Stimulated activated CD4-positive, alpha-beta T cell treated with anti-CD3 and anti-CD28 coated beads, Interleukin-2, amount 100 ng/mL, for 4 hours (primary cell): ENCODE results near the gene CCDC91.
"Not testable (repeated sequence)": the region's sequence is repeated elsewhere in the genome, so short reads cannot be mapped to it uniquely, and the experiment has no call there.

Source experiments
- DNase-seq: peaks from one replicate; pipeline ENCODE4 v3.0.0-alpha.2; 2020; ENCODE audit warnings: low read depth

Gene CCDC91

GRCh38 chr12:28374556-28374955, 184.3 kb downstream of the CCDC91 start:
- no peak for DNase-seq

- no peak for DNase-seq
These were observed 188.5 kb downstream of the CCDC91 start for GRCh38 chr12:28378736-28379135.

- DNase-seq, result not testable (repeated sequence)
These were observed 189.5 kb downstream of the CCDC91 start for GRCh38 chr12:28379779-28380178.

- no peak for DNase-seq
These were observed 193.1 kb downstream of the CCDC91 start for GRCh38 chr12:28383368-28383767.

GRCh38 chr12:28388879-28389278, 198.6 kb downstream of the CCDC91 start:
- no peak for DNase-seq

GRCh38 chr12:28390206-28390605, 199.9 kb downstream of the CCDC91 start:
- DNase-seq, result no peak

- no peak for DNase-seq
These were observed 200.6 kb downstream of the CCDC91 start for GRCh38 chr12:28390761-28391385.

GRCh38 chr12:28409892-28410291, 219.6 kb downstream of the CCDC91 start:
- no peak for DNase-seq

GRCh38 chr12:28413460-28414109, 223.3 kb downstream of the CCDC91 start:
- no peak for DNase-seq

GRCh38 chr12:28415755-28416154, 225.5 kb downstream of the CCDC91 start:
- no peak for DNase-seq

GRCh38 chr12:28421374-28421773, 231.1 kb downstream of the CCDC91 start:
- no peak for DNase-seq

- DNase-seq, result no peak
These were observed 234.7 kb downstream of the CCDC91 start for GRCh38 chr12:28424965-28425364.

GRCh38 chr12:28425526-28425925, 235.3 kb downstream of the CCDC91 start:
- no peak for DNase-seq

GRCh38 chr12:28427046-28427445, 236.8 kb downstream of the CCDC91 start:
- DNase-seq, result no peak

GRCh38 chr12:28440081-28440608, 249.9 kb downstream of the CCDC91 start:
- no peak for DNase-seq

GRCh38 chr12:28442101-28442500, 251.8 kb downstream of the CCDC91 start:
- DNase-seq, result no peak

- no peak for DNase-seq
These were observed 253.1 kb downstream of the CCDC91 start for GRCh38 chr12:28443337-28443736.

GRCh38 chr12:28446031-28446430, 255.8 kb downstream of the CCDC91 start:
- no peak for DNase-seq

GRCh38 chr12:28453686-28454085, 263.4 kb downstream of the CCDC91 start:
- DNase-seq, result no peak

GRCh38 chr12:28456934-28457710, 266.9 kb downstream of the CCDC91 start:
- no peak for DNase-seq

GRCh38 chr12:28457785-28458184, 267.5 kb downstream of the CCDC91 start:
- DNase-seq, result no peak

- no peak for DNase-seq
These were observed 269.2 kb downstream of the CCDC91 start for GRCh38 chr12:28459481-28459880.
